ENCODE data around the gene SLC15A4.

Gene SLC15A4

GRCh38 chr12:128798571-128799341 is 25.0 kb downstream of the SLC15A4 start:
- Histone ChIP-seq H3K36me3 (ENCODE audit: low read length) (peaks cover 20% of the 10 kb centered on the region), H3K9me2 (replicated peaks; ENCODE audit: insufficient read depth, low read length) (no peaks in the 10 kb centered on the region), H3F3A (ENCODE audit: insufficient read depth) (peaks cover 51% of the 10 kb centered on the region), H3K4me3 (ENCODE audit: insufficient read depth, low read length, poor library complexity, severe bottlenecking) (no peak overlapping the region), H3K4me2 (ENCODE audit: low read depth, low read length, poor library complexity, severe bottlenecking) (peak overlapping the region; percentile 59), H3K9me3 (ENCODE audit: insufficient read depth, low read length) (no peaks in the 10 kb centered on the region), H4K20me1 (ENCODE audit: low read depth, low read length) (peaks cover 9% of the 10 kb centered on the region; the same call in 1 of the 2 replicates), H3K79me2 (ENCODE audit: insufficient read depth, low read length) (peaks cover 44% of the 10 kb centered on the region), H3K27ac (ENCODE audit: low read depth, low read length) (peak overlapping the region; percentile 98), H3K9ac (ENCODE audit: low read length) (peak overlapping the region; percentile 56), H3K27me3 (ENCODE audit: low read length) (no peaks in the 10 kb centered on the region), H2AFZ (ENCODE audit: low read depth, low read length, severe bottlenecking) (no peak overlapping the region)
- TF ChIP-seq EZH2phosphoT487 (conservative IDR thresholded peaks at IDR 0.05; ENCODE audit: low read length) (no peak), CTCF (IDR thresholded peaks at IDR 0.05; ENCODE audit: insufficient read depth, low read length, poor library complexity, severe bottlenecking) (peak; percentile 22)

GRCh38 chr12:128797119-128798118 is 26.3 kb downstream of the SLC15A4 start:
- peak overlapping the region; percentile 9 for H3K4me3 ChIP-seq (ENCODE audit: insufficient read depth, low read length, poor library complexity, severe bottlenecking)
- H3K27me3 ChIP-seq (ENCODE audit: low read length): no peaks in the 10 kb centered on the region
- no peaks in the 10 kb centered on the region for H3K9me2 ChIP-seq (replicated peaks; ENCODE audit: insufficient read depth, low read length)
- peak overlapping the region; percentile 56 for H3K9ac ChIP-seq (ENCODE audit: low read length)
- peaks cover 24% of the 10 kb centered on the region for H3K36me3 ChIP-seq (ENCODE audit: low read length)
- peaks cover 6% of the 10 kb centered on the region; the same call in 1 of the 2 replicates for H4K20me1 ChIP-seq (ENCODE audit: low read depth, low read length)
- H3F3A ChIP-seq (ENCODE audit: insufficient read depth): peaks cover 48% of the 10 kb centered on the region
- H3K79me2 ChIP-seq (ENCODE audit: insufficient read depth, low read length): peaks cover 32% of the 10 kb centered on the region
- H2AFZ ChIP-seq (ENCODE audit: low read depth, low read length, severe bottlenecking): no peak overlapping the region
- no peaks in the 10 kb centered on the region for H3K9me3 ChIP-seq (ENCODE audit: insufficient read depth, low read length)
- TF ChIP-seq EZH2phosphoT487 (conservative IDR thresholded peaks at IDR 0.05; ENCODE audit: low read length) (no peak), CTCF (IDR thresholded peaks at IDR 0.05; ENCODE audit: insufficient read depth, low read length, poor library complexity, severe bottlenecking) (no peak)
- peak overlapping the region; percentile 59 for H3K4me2 ChIP-seq (ENCODE audit: low read depth, low read length, poor library complexity, severe bottlenecking)
- peak overlapping the region; percentile 98 for H3K27ac ChIP-seq (ENCODE audit: low read depth, low read length)

GRCh38 chr12:128796439-128797118 is 27.2 kb downstream of the SLC15A4 start:
- Histone ChIP-seq H3F3A (ENCODE audit: insufficient read depth) (peaks cover 44% of the 10 kb centered on the region), H3K4me2 (ENCODE audit: low read depth, low read length, poor library complexity, severe bottlenecking) (peak overlapping the region; percentile 59), H3K27me3 (ENCODE audit: low read length) (no peaks in the 10 kb centered on the region), H3K79me2 (ENCODE audit: insufficient read depth, low read length) (peaks cover 24% of the 10 kb centered on the region), H3K9ac (ENCODE audit: low read length) (peak overlapping the region; percentile 56), H3K9me3 (ENCODE audit: insufficient read depth, low read length) (no peaks in the 10 kb centered on the region), H2AFZ (ENCODE audit: low read depth, low read length, severe bottlenecking) (no peak overlapping the region), H4K20me1 (ENCODE audit: low read depth, low read length) (no peaks in the 10 kb centered on the region), H3K9me2 (replicated peaks; ENCODE audit: insufficient read depth, low read length) (no peaks in the 10 kb centered on the region), H3K27ac (ENCODE audit: low read depth, low read length) (peak overlapping the region; percentile 98), H3K36me3 (ENCODE audit: low read length) (peaks cover 24% of the 10 kb centered on the region), H3K4me3 (ENCODE audit: insufficient read depth, low read length, poor library complexity, severe bottlenecking) (peak overlapping the region; percentile 9)
- TF ChIP-seq CTCF (IDR thresholded peaks at IDR 0.05; ENCODE audit: insufficient read depth, low read length, poor library complexity, severe bottlenecking) (no peak), EZH2phosphoT487 (conservative IDR thresholded peaks at IDR 0.05; ENCODE audit: low read length) (no peak)
